Natural killer cell (primary cell): ENCODE measurements around the gene SYCP2. TPM values are rescaled to one million over a fixed set of nuclear protein-coding genes. Genes with fewer than 3 reads are reported as not detected.

Experiments used
- ATAC-seq, 3 donors: fragments of 150-1000 bp in 2 of 3; fragments of 200-7000 bp in 1 of 3; cut with Tn5 transposase; 1 replicate in 1 of 3; 2 replicates in 2 of 3; pipeline ENCODE4 v1.10.0; 2021; ENCODE audit warnings: mild to moderate bottlenecking in 2 of 3, moderate library complexity in 2 of 3
- DNase-seq, 2 donors: peaks; one replicate each; pipeline versions ENCODE4 v3.0.0 to v3.0.0-alpha.2; 2013 to 2021; ENCODE audit warnings: mixed read lengths in 1 of 2
- H3K27ac ChIP-seq: one replicate; pipeline ENCODE4 v1.5.1; 2013; ENCODE audit warnings: mild to moderate bottlenecking, low read length
- H3K27me3 ChIP-seq: one replicate; pipeline ENCODE4 v1.6.1; 2013; ENCODE audit warnings: low read length; ENCODE audit not compliant: control insufficient read depth, insufficient read depth
- H3K36me3 ChIP-seq: one replicate; pipeline ENCODE4 v1.6.1; 2013; ENCODE audit warnings: low read length; ENCODE audit not compliant: control insufficient read depth, insufficient read depth
- H3K4me1 ChIP-seq: one replicate; pipeline ENCODE4 v1.6.1; 2013; ENCODE audit warnings: low read length; ENCODE audit not compliant: control insufficient read depth, insufficient read depth
- H3K4me3 ChIP-seq: one replicate; pipeline ENCODE4 v1.5.1; 2013; ENCODE audit warnings: low read length
- H3K9me3 ChIP-seq: one replicate; pipeline ENCODE4 v1.6.1; 2013; ENCODE audit warnings: low read length; ENCODE audit not compliant: control insufficient read depth, insufficient read depth
- H3K27ac Mint-ChIP-seq, 2 donors: one replicate each; pipeline ENCODE4 v1.8.0; 2022; ENCODE audit warnings: mild to moderate bottlenecking in 2 of 2, mixed read lengths in 2 of 2, moderate library complexity in 1 of 2
- H3K27me3 Mint-ChIP-seq, 2 donors: one replicate each; pipeline ENCODE4 v1.8.0; 2022; ENCODE audit warnings: low read depth in 2 of 2, mixed read lengths in 2 of 2
- H3K36me3 Mint-ChIP-seq: one replicate; pipeline ENCODE4 v1.8.0; 2022; ENCODE audit warnings: mixed read lengths
- H3K4me1 Mint-ChIP-seq, 2 donors: one replicate each; pipeline ENCODE4 v1.8.0; 2022; ENCODE audit warnings: mixed read lengths in 2 of 2
- H3K4me3 Mint-ChIP-seq: one replicate; pipeline ENCODE4 v1.8.0; 2022; ENCODE audit warnings: mild to moderate bottlenecking, moderate library complexity, mixed read lengths
- H3K9me3 Mint-ChIP-seq, 2 donors: one replicate each; pipeline ENCODE4 v1.8.0; 2022; ENCODE audit warnings: mixed read lengths in 2 of 2
- CTCF ChIP-seq: fragments of 200-600 bp; IDR thresholded peaks from one replicate; pipeline ENCODE4 v1.8.0; 2022; ENCODE audit warnings: antibody characterized with exemption
- WGBS: methylation state at CpG from one replicate; pipeline ENCODE4 v1.1.7; 2013; ENCODE audit warnings: missing lambda C conversion rate; ENCODE audit not compliant: insufficient coverage; 5-methylcytosine and 5-hydroxymethylcytosine counted together
- intact Hi-C: fragments of 100-400 bp; cut with micrococcal nuclease; formaldehyde crosslinking; loops from one replicate; pipeline ENCODE4 v1.14.2; 2022
- total RNA-seq, 4 donors: library from RNA; stranded (reverse); fragments of 120-200 nt in 1 of 4; gene quantifications; one replicate each; pipeline versions ENCODE4 v1.2.3 to v1.2.4, GENCODE V29; 2013 to 2022

SYCP2 gene
- total RNA-seq, 3 donors from 2014 or later (not counting 1 experiment from before 2014, with no cell fraction given) = 5.9 to 8.6 (median 7.0) TPM

- H3K4me3 Mint-ChIP-seq = no peak overlapping the region
- H3K4me1 Mint-ChIP-seq = no peaks in the 10 kb centered on the region
- H3K36me3 ChIP-seq = no peaks in the 10 kb centered on the region
- peaks cover 0 to 7% of the 10 kb centered on the region in 2 donors for H3K27me3 Mint-ChIP-seq
- H3K27me3 ChIP-seq = no peaks in the 10 kb centered on the region
- H3K36me3 Mint-ChIP-seq = no peaks in the 10 kb centered on the region
- H3K9me3 ChIP-seq = no peaks in the 10 kb centered on the region
- no peak overlapping the region for H3K4me3 ChIP-seq
- intact Hi-C loops = no loop called here
- no peaks in the 10 kb centered on the region for H3K4me1 ChIP-seq
- no peak overlapping the region for H3K27ac Mint-ChIP-seq
- no peak overlapping the region for H3K27ac ChIP-seq
- ATAC-seq (no peak), DNase-seq (no peak)
- no peaks in the 10 kb centered on the region for H3K9me3 Mint-ChIP-seq
- WGBS = 90% methylated on average over 20 of the region's 20 CpGs
- TF ChIP-seq CTCF = no peak
These were observed 113.8 kb downstream of the SYCP2 start for GRCh38 chr20:59819496-59820203.

- Histone ChIP-seq H3K9me3 (no peaks in the 10 kb centered on the region), H3K27ac (no peak overlapping the region), H3K4me3 (no peak overlapping the region), H3K27me3 (no peaks in the 10 kb centered on the region), H3K4me1 (no peaks in the 10 kb centered on the region), H3K36me3 (no peaks in the 10 kb centered on the region)
- peaks cover 0 to 7% of the 10 kb centered on the region in 2 donors for H3K27me3 Mint-ChIP-seq
- H3K4me3 Mint-ChIP-seq = no peak overlapping the region
- intact Hi-C loops = no loop called here
- H3K9me3 Mint-ChIP-seq = no peaks in the 10 kb centered on the region
- H3K36me3 Mint-ChIP-seq = no peaks in the 10 kb centered on the region
- no peak overlapping the region for H3K27ac Mint-ChIP-seq
- 91% methylated on average over 10 of the region's 10 CpGs for WGBS
- no peaks in the 10 kb centered on the region for H3K4me1 Mint-ChIP-seq
- DNase-seq (no peak), ATAC-seq (no peak)
- no peak for TF ChIP-seq CTCF
These were observed 114.5 kb downstream of the SYCP2 start for GRCh38 chr20:59818911-59819310.

- TF ChIP-seq CTCF = no peak
- Histone ChIP-seq H3K27me3 (no peaks in the 10 kb centered on the region), H3K4me3 (no peak overlapping the region), H3K36me3 (no peaks in the 10 kb centered on the region), H3K4me1 (no peaks in the 10 kb centered on the region), H3K9me3 (no peaks in the 10 kb centered on the region), H3K27ac (no peak overlapping the region)
- intact Hi-C loops = no loop called here
- 82% methylated on average over 14 of the region's 14 CpGs for WGBS
- H3K4me1 Mint-ChIP-seq = no peaks in the 10 kb centered on the region
- H3K27ac Mint-ChIP-seq = no peak overlapping the region
- H3K27me3 Mint-ChIP-seq = peaks cover 0 to 7% of the 10 kb centered on the region in 2 donors
- no peaks in the 10 kb centered on the region for H3K36me3 Mint-ChIP-seq
- DNase-seq = no peak
- H3K9me3 Mint-ChIP-seq = no peaks in the 10 kb centered on the region
- H3K4me3 Mint-ChIP-seq = no peak overlapping the region
- ATAC-seq = no peak
These were observed 115.4 kb downstream of the SYCP2 start for GRCh38 chr20:59817846-59818615.
